ENCODE data around the gene CXCL16. TPM values are rescaled to one million over a fixed set of nuclear protein-coding genes. Genes with fewer than 3 reads are reported as not detected.

CXCL16 gene
- total and polyA plus RNA-seq, 2 of the 13 experiments (the other 11 are each of a cell fraction or from before 2014, with no cell fraction given): 9.4 to 101 TPM

DNA sequence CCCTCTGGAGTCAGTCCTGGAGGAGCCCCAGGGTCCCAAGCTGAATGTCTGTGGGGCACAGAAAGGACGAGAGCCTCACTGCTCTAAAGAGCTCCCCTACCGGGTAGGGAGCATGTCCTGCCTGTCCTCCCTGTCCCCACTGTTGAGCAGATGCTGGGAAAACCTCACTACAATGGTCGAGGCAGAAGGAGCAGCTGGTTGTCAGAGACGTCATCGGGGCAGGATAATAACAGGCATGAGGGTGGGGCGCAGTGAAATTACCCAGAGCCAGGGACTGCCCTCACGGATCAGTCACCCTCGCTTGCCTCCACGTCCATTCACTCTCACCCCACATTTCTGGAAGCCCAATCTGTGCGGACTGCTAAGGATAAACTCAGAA is 32.5 kb upstream of the CXCL16 start (continued):
- TF ChIP-seq KLF9 (CRISPR knock-in tag; IDR thresholded peaks at IDR 0.05; ENCODE audit: low read depth) (no peak), ZKSCAN5 (CRISPR knock-in tag; IDR thresholded peaks at IDR 0.05) (no peak), CREM (IDR thresholded peaks at IDR 0.05) (no peak), CREM (CRISPR knock-in tag; IDR thresholded peaks at IDR 0.05) (no peak), ZNF124 (CRISPR knock-in tag; IDR thresholded peaks at IDR 0.05) (no peak), SIN3A (IDR thresholded peaks at IDR 0.05; ENCODE audit: borderline replicate concordance, low read depth, low read length) (no peak), MEIS1 (CRISPR knock-in tag; IDR thresholded peaks at IDR 0.05; ENCODE audit: borderline replicate concordance) (0 out of 2 replicates have a peak, but pooled peaks have one; percentile 13), SATB2 (CRISPR knock-in tag; IDR thresholded peaks at IDR 0.05) (no peak), ZBTB8A (CRISPR knock-in tag; IDR thresholded peaks at IDR 0.05; ENCODE audit: borderline replicate concordance, low read depth) (no peak), NFKBIZ (CRISPR knock-in tag; IDR thresholded peaks at IDR 0.05) (0 out of 2 replicates have a peak, but pooled peaks have one; percentile 0), ZNF552 (CRISPR knock-in tag; IDR thresholded peaks at IDR 0.05; ENCODE audit: borderline replicate concordance) (no peak), ZNF563 (CRISPR knock-in tag; IDR thresholded peaks at IDR 0.05) (peak; percentile 21; the same call in 1 of the 2 replicates), ZMYM2 (CRISPR knock-in tag; IDR thresholded peaks at IDR 0.05) (no peak; the same call in 1 of the 2 replicates)
- TF ChIP-seq, protein P1, sequence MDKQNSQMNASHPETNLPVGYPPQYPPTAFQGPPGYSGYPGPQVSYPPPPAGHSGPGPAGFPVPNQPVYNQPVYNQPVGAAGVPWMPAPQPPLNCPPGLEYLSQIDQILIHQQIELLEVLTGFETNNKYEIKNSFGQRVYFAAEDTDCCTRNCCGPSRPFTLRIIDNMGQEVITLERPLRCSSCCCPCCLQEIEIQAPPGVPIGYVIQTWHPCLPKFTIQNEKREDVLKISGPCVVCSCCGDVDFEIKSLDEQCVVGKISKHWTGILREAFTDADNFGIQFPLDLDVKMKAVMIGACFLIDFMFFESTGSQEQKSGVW (CRISPR knock-in tag; IDR thresholded peaks at IDR 0.05; ENCODE audit: borderline replicate concordance): no peak
- TF ChIP-seq, protein P2, sequence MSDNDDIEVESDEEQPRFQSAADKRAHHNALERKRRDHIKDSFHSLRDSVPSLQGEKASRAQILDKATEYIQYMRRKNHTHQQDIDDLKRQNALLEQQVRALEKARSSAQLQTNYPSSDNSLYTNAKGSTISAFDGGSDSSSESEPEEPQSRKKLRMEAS (IDR thresholded peaks at IDR 0.05): no peak
- TF ChIP-seq, protein P3, sequence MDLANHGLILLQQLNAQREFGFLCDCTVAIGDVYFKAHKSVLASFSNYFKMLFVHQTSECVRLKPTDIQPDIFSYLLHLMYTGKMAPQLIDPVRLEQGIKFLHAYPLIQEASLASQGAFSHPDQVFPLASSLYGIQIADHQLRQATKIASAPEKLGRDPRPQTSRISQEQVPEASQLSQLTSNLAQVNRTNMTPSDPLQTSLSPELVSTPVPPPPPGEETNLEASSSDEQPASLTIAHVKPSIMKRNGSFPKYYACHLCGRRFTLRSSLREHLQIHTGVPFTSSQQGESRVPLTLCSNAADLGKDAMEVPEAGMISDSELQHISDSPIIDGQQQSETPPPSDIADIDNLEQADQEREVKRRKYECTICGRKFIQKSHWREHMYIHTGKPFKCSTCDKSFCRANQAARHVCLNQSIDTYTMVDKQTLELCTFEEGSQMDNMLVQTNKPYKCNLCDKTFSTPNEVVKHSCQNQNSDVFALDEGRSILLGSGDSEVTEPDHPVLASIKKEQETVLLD (CRISPR knock-in tag; IDR thresholded peaks at IDR 0.05; ENCODE audit: low read depth): no peak
- TF ChIP-seq, protein P4, sequence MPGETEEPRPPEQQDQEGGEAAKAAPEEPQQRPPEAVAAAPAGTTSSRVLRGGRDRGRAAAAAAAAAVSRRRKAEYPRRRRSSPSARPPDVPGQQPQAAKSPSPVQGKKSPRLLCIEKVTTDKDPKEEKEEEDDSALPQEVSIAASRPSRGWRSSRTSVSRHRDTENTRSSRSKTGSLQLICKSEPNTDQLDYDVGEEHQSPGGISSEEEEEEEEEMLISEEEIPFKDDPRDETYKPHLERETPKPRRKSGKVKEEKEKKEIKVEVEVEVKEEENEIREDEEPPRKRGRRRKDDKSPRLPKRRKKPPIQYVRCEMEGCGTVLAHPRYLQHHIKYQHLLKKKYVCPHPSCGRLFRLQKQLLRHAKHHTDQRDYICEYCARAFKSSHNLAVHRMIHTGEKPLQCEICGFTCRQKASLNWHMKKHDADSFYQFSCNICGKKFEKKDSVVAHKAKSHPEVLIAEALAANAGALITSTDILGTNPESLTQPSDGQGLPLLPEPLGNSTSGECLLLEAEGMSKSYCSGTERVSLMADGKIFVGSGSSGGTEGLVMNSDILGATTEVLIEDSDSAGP (CRISPR knock-in tag; IDR thresholded peaks at IDR 0.05; ENCODE audit: borderline replicate concordance): peak; percentile 5; the same call in 1 of the 2 replicates

Data from HepG2 (cell line).